Measurements from ENCODE around the gene RHBDF1. TPM values are rescaled to one million over a fixed set of nuclear protein-coding genes. Genes with fewer than 3 reads are reported as not detected.

Gene RHBDF1
- total and polyA plus RNA-seq, 2 experiments from 2014 or later: 22.6 to 24.5 TPM

DNA sequence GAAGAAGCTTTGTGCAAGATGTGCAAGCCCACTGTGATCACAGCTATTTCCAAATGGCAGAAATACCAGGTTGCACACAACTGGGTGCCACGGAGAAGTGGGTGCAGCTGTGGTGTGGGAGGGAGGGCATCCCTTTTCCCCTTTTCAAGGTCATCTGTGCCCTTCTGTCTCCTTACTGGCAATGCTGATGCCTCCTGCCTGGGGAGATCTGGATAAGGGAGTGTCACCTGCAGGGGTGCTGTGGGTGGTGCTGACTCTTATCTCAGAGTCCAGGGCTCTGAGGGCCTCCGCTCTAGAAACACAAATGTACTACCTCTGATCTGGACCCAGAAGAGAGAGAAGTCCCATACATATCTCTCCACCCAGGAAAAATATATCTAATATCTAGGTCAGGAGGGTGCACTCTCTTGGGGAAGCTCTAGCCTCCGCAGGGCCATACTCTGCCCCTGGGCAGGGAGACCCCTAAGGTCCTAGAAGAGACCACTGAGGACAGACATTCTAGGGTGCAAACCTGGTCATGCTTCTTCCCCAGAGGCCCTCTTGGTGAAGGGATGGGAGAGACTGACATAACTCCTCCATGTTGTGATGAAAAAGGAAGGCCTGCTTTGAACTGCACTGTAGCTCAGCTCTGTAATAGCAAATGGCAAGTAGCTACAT is 47.5 kb upstream of the RHBDF1 start (continued):
- TF ChIP-seq, protein P1, sequence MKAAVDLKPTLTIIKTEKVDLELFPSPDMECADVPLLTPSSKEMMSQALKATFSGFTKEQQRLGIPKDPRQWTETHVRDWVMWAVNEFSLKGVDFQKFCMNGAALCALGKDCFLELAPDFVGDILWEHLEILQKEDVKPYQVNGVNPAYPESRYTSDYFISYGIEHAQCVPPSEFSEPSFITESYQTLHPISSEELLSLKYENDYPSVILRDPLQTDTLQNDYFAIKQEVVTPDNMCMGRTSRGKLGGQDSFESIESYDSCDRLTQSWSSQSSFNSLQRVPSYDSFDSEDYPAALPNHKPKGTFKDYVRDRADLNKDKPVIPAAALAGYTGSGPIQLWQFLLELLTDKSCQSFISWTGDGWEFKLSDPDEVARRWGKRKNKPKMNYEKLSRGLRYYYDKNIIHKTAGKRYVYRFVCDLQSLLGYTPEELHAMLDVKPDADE (IDR thresholded peaks at IDR 0.05): no peak

DNA sequence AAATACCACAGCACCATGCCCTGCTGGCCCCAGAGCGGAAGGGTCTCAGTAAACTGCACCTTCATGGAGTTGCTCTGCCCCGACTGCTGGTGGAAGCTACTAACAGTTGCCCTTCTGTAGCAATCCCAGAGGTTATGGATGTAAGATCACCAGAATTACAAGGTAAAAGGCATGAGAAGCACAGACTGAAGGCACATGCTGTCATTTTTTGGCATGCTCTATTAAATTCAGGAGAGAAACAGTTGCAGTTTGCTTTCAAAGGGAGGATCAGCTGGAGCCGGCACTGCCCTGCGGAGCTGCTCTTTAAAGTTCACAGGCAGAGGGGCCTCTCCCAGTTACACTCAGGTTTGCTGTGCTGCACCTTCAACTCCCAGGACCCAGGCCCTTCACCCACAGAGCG is 46.9 kb upstream of the RHBDF1 start:
- ATAC-seq (no peak), DNase-seq (ENCODE audit: low spot score) (no peak)
- no peaks in the 10 kb centered on the region for H3K27me3 ChIP-seq (ENCODE audit: insufficient read depth)
- H3K4me3 ChIP-seq: no peak overlapping the region
- 0 out of 2 replicates have a peak, but pooled peaks cover 3% of the 10 kb centered on the region for H3F3A ChIP-seq (replicated peaks; ENCODE audit: low read depth)
- H3K4me1 ChIP-seq (ENCODE audit: insufficient read depth): no peaks in the 10 kb centered on the region
- no peak overlapping the region for H3K27ac Mint-ChIP-seq
- peaks cover 3% of the 10 kb centered on the region; the same call in 2 of the 3 replicates for H3K4me1 Mint-ChIP-seq
- H3K9me3 Mint-ChIP-seq: no peaks in the 10 kb centered on the region
- H3K4me2 ChIP-seq: no peak overlapping the region
- H3K4me3 Mint-ChIP-seq: no peak overlapping the region
- H3K36me3 ChIP-seq (ENCODE audit: insufficient read depth): no peaks in the 10 kb centered on the region
- H3K27ac ChIP-seq (ENCODE audit: low read depth): no peak overlapping the region
- peaks cover 10% of the 10 kb centered on the region for H4K20me1 ChIP-seq (replicated peaks; ENCODE audit: insufficient read depth)
- H3K79me2 ChIP-seq (replicated peaks; ENCODE audit: insufficient read depth): no peaks in the 10 kb centered on the region
- H2AFZ ChIP-seq: no peak overlapping the region
- H3K36me3 Mint-ChIP-seq (ENCODE audit: low read depth): peaks cover 20% of the 10 kb centered on the region; the same call in 2 of the 3 replicates
- H3K27me3 Mint-ChIP-seq (ENCODE audit: insufficient read depth, low read depth, poor library complexity): peaks cover 2% of the 10 kb centered on the region
- H3K9me2 ChIP-seq (ENCODE audit: insufficient read depth): no peaks in the 10 kb centered on the region
- TF ChIP-seq, protein P1 (IDR thresholded peaks at IDR 0.05): no peak
- no peak for TF ChIP-seq JUNB (IDR thresholded peaks at IDR 0.05; ENCODE audit: unreplicated experiment)
- no peak for TF ChIP-seq POLR2AphosphoS5 (IDR thresholded peaks at IDR 0.05; ENCODE audit: low read depth)
- no peak for TF ChIP-seq ZNF331 (CRISPR knock-in tag; IDR thresholded peaks at IDR 0.05; ENCODE audit: low read depth)
- no peak for TF ChIP-seq EZH2phosphoT487 (IDR thresholded peaks at IDR 0.05; ENCODE audit: unreplicated experiment)
- no peak for TF ChIP-seq CREB1 (CRISPR knock-in tag; IDR thresholded peaks at IDR 0.05; ENCODE audit: low read depth)
- TF ChIP-seq, protein P2, sequence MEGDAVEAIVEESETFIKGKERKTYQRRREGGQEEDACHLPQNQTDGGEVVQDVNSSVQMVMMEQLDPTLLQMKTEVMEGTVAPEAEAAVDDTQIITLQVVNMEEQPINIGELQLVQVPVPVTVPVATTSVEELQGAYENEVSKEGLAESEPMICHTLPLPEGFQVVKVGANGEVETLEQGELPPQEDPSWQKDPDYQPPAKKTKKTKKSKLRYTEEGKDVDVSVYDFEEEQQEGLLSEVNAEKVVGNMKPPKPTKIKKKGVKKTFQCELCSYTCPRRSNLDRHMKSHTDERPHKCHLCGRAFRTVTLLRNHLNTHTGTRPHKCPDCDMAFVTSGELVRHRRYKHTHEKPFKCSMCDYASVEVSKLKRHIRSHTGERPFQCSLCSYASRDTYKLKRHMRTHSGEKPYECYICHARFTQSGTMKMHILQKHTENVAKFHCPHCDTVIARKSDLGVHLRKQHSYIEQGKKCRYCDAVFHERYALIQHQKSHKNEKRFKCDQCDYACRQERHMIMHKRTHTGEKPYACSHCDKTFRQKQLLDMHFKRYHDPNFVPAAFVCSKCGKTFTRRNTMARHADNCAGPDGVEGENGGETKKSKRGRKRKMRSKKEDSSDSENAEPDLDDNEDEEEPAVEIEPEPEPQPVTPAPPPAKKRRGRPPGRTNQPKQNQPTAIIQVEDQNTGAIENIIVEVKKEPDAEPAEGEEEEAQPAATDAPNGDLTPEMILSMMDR (conservative IDR thresholded peaks at IDR 0.05; ENCODE audit: low read depth in 2 of 2): no peak
- TF ChIP-seq STAT1 (IDR thresholded peaks at IDR 0.05; ENCODE audit: unreplicated experiment): no peak
- TF ChIP-seq, protein P3, sequence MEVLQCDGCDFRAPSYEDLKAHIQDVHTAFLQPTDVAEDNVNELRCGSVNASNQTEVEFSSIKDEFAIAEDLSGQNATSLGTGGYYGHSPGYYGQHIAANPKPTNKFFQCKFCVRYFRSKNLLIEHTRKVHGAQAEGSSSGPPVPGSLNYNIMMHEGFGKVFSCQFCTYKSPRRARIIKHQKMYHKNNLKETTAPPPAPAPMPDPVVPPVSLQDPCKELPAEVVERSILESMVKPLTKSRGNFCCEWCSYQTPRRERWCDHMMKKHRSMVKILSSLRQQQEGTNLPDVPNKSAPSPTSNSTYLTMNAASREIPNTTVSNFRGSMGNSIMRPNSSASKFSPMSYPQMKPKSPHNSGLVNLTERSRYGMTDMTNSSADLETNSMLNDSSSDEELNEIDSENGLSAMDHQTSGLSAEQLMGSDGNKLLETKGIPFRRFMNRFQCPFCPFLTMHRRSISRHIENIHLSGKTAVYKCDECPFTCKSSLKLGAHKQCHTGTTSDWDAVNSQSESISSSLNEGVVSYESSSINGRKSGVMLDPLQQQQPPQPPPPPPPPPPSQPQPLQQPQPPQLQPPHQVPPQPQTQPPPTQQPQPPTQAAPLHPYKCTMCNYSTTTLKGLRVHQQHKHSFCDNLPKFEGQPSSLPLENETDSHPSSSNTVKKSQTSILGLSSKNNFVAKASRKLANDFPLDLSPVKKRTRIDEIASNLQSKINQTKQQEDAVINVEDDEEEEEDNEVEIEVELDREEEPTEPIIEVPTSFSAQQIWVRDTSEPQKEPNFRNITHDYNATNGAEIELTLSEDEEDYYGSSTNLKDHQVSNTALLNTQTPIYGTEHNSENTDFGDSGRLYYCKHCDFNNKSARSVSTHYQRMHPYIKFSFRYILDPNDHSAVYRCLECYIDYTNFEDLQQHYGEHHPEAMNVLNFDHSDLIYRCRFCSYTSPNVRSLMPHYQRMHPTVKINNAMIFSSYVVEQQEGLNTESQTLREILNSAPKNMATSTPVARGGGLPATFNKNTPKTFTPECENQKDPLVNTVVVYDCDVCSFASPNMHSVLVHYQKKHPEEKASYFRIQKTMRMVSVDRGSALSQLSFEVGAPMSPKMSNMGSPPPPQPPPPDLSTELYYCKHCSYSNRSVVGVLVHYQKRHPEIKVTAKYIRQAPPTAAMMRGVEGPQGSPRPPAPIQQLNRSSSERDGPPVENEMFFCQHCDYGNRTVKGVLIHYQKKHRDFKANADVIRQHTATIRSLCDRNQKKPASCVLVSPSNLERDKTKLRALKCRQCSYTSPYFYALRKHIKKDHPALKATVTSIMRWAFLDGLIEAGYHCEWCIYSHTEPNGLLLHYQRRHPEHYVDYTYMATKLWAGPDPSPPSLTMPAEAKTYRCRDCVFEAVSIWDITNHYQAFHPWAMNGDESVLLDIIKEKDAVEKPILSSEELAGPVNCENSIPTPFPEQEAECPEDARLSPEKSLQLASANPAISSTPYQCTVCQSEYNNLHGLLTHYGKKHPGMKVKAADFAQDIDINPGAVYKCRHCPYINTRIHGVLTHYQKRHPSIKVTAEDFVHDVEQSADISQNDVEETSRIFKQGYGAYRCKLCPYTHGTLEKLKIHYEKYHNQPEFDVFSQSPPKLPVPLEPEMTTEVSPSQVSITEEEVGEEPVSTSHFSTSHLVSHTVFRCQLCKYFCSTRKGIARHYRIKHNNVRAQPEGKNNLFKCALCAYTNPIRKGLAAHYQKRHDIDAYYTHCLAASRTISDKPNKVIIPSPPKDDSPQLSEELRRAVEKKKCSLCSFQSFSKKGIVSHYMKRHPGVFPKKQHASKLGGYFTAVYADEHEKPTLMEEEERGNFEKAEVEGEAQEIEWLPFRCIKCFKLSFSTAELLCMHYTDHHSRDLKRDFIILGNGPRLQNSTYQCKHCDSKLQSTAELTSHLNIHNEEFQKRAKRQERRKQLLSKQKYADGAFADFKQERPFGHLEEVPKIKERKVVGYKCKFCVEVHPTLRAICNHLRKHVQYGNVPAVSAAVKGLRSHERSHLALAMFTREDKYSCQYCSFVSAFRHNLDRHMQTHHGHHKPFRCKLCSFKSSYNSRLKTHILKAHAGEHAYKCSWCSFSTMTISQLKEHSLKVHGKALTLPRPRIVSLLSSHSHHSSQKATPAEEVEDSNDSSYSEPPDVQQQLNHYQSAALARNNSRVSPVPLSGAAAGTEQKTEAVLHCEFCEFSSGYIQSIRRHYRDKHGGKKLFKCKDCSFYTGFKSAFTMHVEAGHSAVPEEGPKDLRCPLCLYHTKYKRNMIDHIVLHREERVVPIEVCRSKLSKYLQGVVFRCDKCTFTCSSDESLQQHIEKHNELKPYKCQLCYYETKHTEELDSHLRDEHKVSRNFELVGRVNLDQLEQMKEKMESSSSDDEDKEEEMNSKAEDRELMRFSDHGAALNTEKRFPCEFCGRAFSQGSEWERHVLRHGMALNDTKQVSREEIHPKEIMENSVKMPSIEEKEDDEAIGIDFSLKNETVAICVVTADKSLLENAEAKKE (CRISPR knock-in tag; IDR thresholded peaks at IDR 0.05): no peak
- TF ChIP-seq ZNF114 (CRISPR knock-in tag; IDR thresholded peaks at IDR 0.05): no peak
- no peak for TF ChIP-seq NANOG (IDR thresholded peaks at IDR 0.05; ENCODE audit: borderline replicate concordance)
- TF ChIP-seq EZH2 (IDR thresholded peaks at IDR 0.05; ENCODE audit: low read depth, unreplicated experiment): no peak

Measured in GM23338 (cell line).